ENCODE measurements around the gene TMCC1. TPM values are rescaled to one million over a fixed set of nuclear protein-coding genes. Genes with fewer than 3 reads are reported as not detected.
A peak's percentile ranks its signal among the peaks of the same experiment; 100 is the strongest.

Gene TMCC1
- total and polyA plus RNA-seq, 2 donors (not counting 1 experiment from before 2014, with no cell fraction given), result 8.5 to 32.2 TPM

- no peak overlapping the region for H3K4me3 ChIP-seq (ENCODE audit: control extremely low read depth in 1 of 5, extremely low read depth in 1 of 5, insufficient read depth in 1 of 5, low read depth in 2 of 5, low read length in 4 of 5)
- no peaks in the 10 kb centered on the region for H3K27me3 Mint-ChIP-seq
- no peak overlapping the region for H3K27ac ChIP-seq (ENCODE audit: low read length in 2 of 2)
- H3K4me1 Mint-ChIP-seq, result peaks cover 23% of the 10 kb centered on the region
- DNase-seq (no peak), ATAC-seq (ENCODE audit: low read depth) (no peak)
- no peaks in the 10 kb centered on the region for H3K9me3 ChIP-seq (ENCODE audit: control extremely low read depth in 1 of 3, control insufficient read depth in 2 of 3, insufficient read depth in 1 of 3, low read length in 2 of 3)
- intact Hi-C loops (cut with micrococcal nuclease), result no loop called here
- no CpG with 5 or more reads among the region's 1 CpG for WGBS (ENCODE audit: insufficient coverage)
- no peaks in the 10 kb centered on the region for H3K79me2 ChIP-seq (ENCODE audit: control insufficient read depth, insufficient read depth, low read length)
- H3K4me3 Mint-ChIP-seq, result no peak overlapping the region
- no peak overlapping the region for H3K27ac Mint-ChIP-seq
- H3K4me1 ChIP-seq (ENCODE audit: control insufficient read depth in 2 of 2, insufficient read depth in 2 of 2, low read length in 2 of 2), result peaks cover 8 to 11% of the 10 kb centered on the region in 2 donors
- H4K20me1 ChIP-seq (ENCODE audit: control insufficient read depth, insufficient read depth, low read length, poor library complexity, severe bottlenecking), result no peaks in the 10 kb centered on the region
- no peaks in the 10 kb centered on the region for H3K36me3 ChIP-seq (replicated peaks in 1 of 2; ENCODE audit: control extremely low read depth in 1 of 2, control insufficient read depth in 1 of 2, extremely low read depth in 1 of 2, insufficient read depth in 2 of 2, low read length in 1 of 2)
- H2AFZ ChIP-seq (ENCODE audit: insufficient read depth, low read depth, low read length, poor library complexity, severe bottlenecking), result no peak overlapping the region
- POLR2A ChIA-PET, result no interaction called here
- TF ChIP-seq EZH2 (IDR thresholded peaks at IDR 0.05; ENCODE audit: borderline replicate concordance, insufficient read depth, low read depth, low read length, poor library complexity, severe bottlenecking) (no peak), CTCF (IDR thresholded peaks at IDR 0.05) (no peak)
- CTCF ChIA-PET, result interaction anchor here (0.9 to 5.2 kb wide), 8 partner anchors 8 to 448 kb away, joined by 3 to 51 read pairs (median 4); no protein-coding TSS in a partner anchor
- no peaks in the 10 kb centered on the region for H3K9me3 Mint-ChIP-seq (ENCODE audit: insufficient read depth)
- H3K27me3 ChIP-seq (replicated peaks in 1 of 4; ENCODE audit: control extremely low read depth in 1 of 4, control insufficient read depth in 3 of 4, insufficient read depth in 4 of 4, low read length in 3 of 4), result no peaks in the 10 kb centered on the region
- H3K4me2 ChIP-seq (replicated peaks; ENCODE audit: low read depth, low read length, poor library complexity, severe bottlenecking), result no peak overlapping the region
- H3K9ac ChIP-seq (ENCODE audit: low read length), result no peak overlapping the region
Observed at GRCh38 chr3:129831503-129831902, 62.0 kb downstream of the TMCC1 start.

- Histone ChIP-seq H3K9me3 (ENCODE audit: control extremely low read depth in 1 of 3, control insufficient read depth in 2 of 3, insufficient read depth in 1 of 3, low read length in 2 of 3) (no peaks in the 10 kb centered on the region), H3K4me2 (replicated peaks; ENCODE audit: low read depth, low read length, poor library complexity, severe bottlenecking) (no peak overlapping the region), H3K36me3 (replicated peaks in 1 of 2; ENCODE audit: control extremely low read depth in 1 of 2, control insufficient read depth in 1 of 2, extremely low read depth in 1 of 2, insufficient read depth in 2 of 2, low read length in 1 of 2) (no peaks in the 10 kb centered on the region), H3K27me3 (replicated peaks in 1 of 4; ENCODE audit: control extremely low read depth in 1 of 4, control insufficient read depth in 3 of 4, insufficient read depth in 4 of 4, low read length in 3 of 4) (no peaks in the 10 kb centered on the region), H3K4me1 (ENCODE audit: control insufficient read depth in 2 of 2, insufficient read depth in 2 of 2, low read length in 2 of 2) (peaks cover 11 to 12% of the 10 kb centered on the region in 2 donors), H2AFZ (ENCODE audit: insufficient read depth, low read depth, low read length, poor library complexity, severe bottlenecking) (no peak overlapping the region), H3K4me3 (ENCODE audit: control extremely low read depth in 1 of 5, extremely low read depth in 1 of 5, insufficient read depth in 1 of 5, low read depth in 2 of 5, low read length in 4 of 5) (no peak overlapping the region), H3K79me2 (ENCODE audit: control insufficient read depth, insufficient read depth, low read length) (no peaks in the 10 kb centered on the region), H3K9ac (ENCODE audit: low read length) (no peak overlapping the region), H3K27ac (ENCODE audit: low read length in 2 of 2) (no peak overlapping the region), H4K20me1 (ENCODE audit: control insufficient read depth, insufficient read depth, low read length, poor library complexity, severe bottlenecking) (no peaks in the 10 kb centered on the region)
- H3K27me3 Mint-ChIP-seq, result no peaks in the 10 kb centered on the region
- TF ChIP-seq EZH2 (IDR thresholded peaks at IDR 0.05; ENCODE audit: borderline replicate concordance, insufficient read depth, low read depth, low read length, poor library complexity, severe bottlenecking), result no peak
- peak; percentile 47 for TF ChIP-seq CTCF (IDR thresholded peaks at IDR 0.05)
- H3K9me3 Mint-ChIP-seq (ENCODE audit: insufficient read depth), result no peaks in the 10 kb centered on the region
- ChIA-PET POLR2A (interaction anchor here (0.6 kb wide), 1 partner anchor 252 kb away, joined by 3 read pairs; no protein-coding TSS in a partner anchor), CTCF (interaction anchor here (0.7 to 8.5 kb wide), 14 partner anchors 36 to 580 kb away, joined by 3 to 163 read pairs (median 6); partner anchors contain the start of gene COPG1)
- peaks cover 29% of the 10 kb centered on the region for H3K4me1 Mint-ChIP-seq
- H3K4me3 Mint-ChIP-seq, result no peak overlapping the region
- DNase-seq (peak; percentile 52), ATAC-seq (ENCODE audit: low read depth) (peak; percentile 48)
- intact Hi-C loops (cut with micrococcal nuclease), result loop anchor here (1.0 to 5.0 kb wide), 7 partner anchors 63 to 502 kb away; partner anchors contain the start of genes IFT122 and TMCC1
- no peak overlapping the region for H3K27ac Mint-ChIP-seq
Observed at GRCh38 chr3:129829640-129830039, 63.9 kb downstream of the TMCC1 start.

Data from B cell (primary cell).